HepG2 (cell line): ENCODE results near the gene MGAT5. TPM values are rescaled to one million over a fixed set of nuclear protein-coding genes. Genes with fewer than 3 reads are reported as not detected.

ENCODE experiments used
- POLR2AphosphoS2 ChIP-seq: IDR thresholded peaks from 2 replicates; pipeline ENCODE4 v1.6.1; 2011; ENCODE audit warnings: low read depth, low read length, improper control_type of control experiment
- polyA plus RNA-seq, 8 experiments: library from polyadenylated mRNA; depleted of rRNA in 3 of 8; stranded (reverse) in 7 of 8; unstranded in 1 of 8; fragments of >200 nt; fragmentation: Illumina TruSeq in 4 of 8; extraction: Trizol in 4 of 8; gene quantifications; 2 replicates each; pipeline versions ENCODE4 v1.2.1 to v1.2.3, GENCODE V29; 2011 to 2016; ENCODE audit warnings: low read depth in 4 of 8, missing spikeins in 1 of 8, mixed read lengths in 1 of 8; ENCODE audit not compliant: insufficient read depth in 1 of 8
- small RNA-seq, 3 experiments: library from RNA; depleted of rRNA; stranded (forward); fragments of <200 nt; gene quantifications; one replicate each; pipeline ENCODE3, GENCODE V24; 2012; ENCODE audit warnings: low read depth in 2 of 3, low replicate concordance in 1 of 3; ENCODE audit not compliant: insufficient read length in 3 of 3, insufficient read depth in 2 of 3
- total RNA-seq, 5 experiments: library from RNA; depleted of rRNA; stranded (reverse); fragments of >200 nt; fragmentation: Illumina TruSeq; extraction: Trizol; gene quantifications; 2 replicates each; pipeline ENCODE4 v1.2.3, GENCODE V29; 2016; ENCODE audit warnings: low read depth in 1 of 5
- TF ChIP-seq, protein P1 (sequence below), 2 experiments: IDR thresholded peaks; 2 replicates each; pipeline ENCODE4 v1.6.1; 2011 to 2012; ENCODE audit warnings: low read length in 2 of 2, borderline replicate concordance in 1 of 2, low read depth in 1 of 2, mild to moderate bottlenecking in 1 of 2, moderate library complexity in 1 of 2
- TF ChIP-seq, protein P2 (sequence below): sonication (generic); formaldehyde crosslinking; IDR thresholded peaks from 2 replicates; pipeline ENCODE4 v1.5.0; 2020; ENCODE audit warnings: mild to moderate bottlenecking, missing genetic modification reagents, borderline replicate concordance

The MGAT5 gene
- total and polyA plus RNA-seq, 2 of the 13 experiments (the other 11 are each of a cell fraction or from before 2014, with no cell fraction given), result 33.1 to 60.2 TPM

DNA sequence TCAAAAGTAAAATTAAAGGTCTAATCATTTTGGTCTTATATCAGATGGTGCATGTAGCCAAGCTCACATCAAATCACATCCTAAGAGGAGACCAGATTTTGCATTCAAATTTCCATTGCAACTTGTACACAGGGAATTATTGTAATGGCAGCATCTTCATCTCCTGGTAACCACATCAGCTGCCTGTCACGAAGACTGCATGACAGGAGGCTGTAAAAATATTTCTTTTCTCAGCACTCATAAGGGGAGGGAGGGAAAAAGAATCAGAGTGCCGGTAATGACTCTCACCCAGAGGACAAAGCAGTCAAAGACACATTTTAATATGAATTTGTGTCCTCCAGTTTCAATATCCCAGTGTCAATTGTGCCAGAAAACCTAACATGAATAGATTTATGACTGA is 248.2 kb downstream of the MGAT5 start (continued):
- TF ChIP-seq, protein P1, sequence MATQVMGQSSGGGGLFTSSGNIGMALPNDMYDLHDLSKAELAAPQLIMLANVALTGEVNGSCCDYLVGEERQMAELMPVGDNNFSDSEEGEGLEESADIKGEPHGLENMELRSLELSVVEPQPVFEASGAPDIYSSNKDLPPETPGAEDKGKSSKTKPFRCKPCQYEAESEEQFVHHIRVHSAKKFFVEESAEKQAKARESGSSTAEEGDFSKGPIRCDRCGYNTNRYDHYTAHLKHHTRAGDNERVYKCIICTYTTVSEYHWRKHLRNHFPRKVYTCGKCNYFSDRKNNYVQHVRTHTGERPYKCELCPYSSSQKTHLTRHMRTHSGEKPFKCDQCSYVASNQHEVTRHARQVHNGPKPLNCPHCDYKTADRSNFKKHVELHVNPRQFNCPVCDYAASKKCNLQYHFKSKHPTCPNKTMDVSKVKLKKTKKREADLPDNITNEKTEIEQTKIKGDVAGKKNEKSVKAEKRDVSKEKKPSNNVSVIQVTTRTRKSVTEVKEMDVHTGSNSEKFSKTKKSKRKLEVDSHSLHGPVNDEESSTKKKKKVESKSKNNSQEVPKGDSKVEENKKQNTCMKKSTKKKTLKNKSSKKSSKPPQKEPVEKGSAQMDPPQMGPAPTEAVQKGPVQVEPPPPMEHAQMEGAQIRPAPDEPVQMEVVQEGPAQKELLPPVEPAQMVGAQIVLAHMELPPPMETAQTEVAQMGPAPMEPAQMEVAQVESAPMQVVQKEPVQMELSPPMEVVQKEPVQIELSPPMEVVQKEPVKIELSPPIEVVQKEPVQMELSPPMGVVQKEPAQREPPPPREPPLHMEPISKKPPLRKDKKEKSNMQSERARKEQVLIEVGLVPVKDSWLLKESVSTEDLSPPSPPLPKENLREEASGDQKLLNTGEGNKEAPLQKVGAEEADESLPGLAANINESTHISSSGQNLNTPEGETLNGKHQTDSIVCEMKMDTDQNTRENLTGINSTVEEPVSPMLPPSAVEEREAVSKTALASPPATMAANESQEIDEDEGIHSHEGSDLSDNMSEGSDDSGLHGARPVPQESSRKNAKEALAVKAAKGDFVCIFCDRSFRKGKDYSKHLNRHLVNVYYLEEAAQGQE (IDR thresholded peaks at IDR 0.05; ENCODE audit: borderline replicate concordance in 1 of 2, low read depth in 1 of 2, low read length in 2 of 2), result no peak
- TF ChIP-seq, protein P2, sequence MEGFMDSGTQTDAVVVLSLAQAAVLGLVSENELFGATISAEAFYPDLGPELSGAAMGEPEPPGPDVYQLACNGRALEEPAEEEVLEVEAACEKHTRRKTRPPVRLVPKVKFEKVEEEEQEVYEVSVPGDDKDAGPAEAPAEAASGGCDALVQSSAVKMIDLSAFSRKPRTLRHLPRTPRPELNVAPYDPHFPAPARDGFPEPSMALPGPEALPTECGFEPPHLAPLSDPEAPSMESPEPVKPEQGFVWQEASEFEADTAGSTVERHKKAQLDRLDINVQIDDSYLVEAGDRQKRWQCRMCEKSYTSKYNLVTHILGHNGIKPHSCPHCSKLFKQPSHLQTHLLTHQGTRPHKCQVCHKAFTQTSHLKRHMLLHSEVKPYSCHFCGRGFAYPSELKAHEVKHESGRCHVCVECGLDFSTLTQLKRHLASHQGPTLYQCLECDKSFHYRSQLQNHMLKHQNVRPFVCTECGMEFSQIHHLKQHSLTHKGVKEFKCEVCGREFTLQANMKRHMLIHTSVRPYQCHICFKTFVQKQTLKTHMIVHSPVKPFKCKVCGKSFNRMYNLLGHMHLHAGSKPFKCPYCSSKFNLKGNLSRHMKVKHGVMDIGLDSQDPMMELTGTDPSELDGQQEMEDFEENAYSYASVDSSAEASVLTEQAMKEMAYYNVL (CRISPR knock-in tag), result no peak
- no peak for TF ChIP-seq POLR2AphosphoS2

Small RNA genes lying within 50 kb of the gene (small RNA-seq; reads per million reads assigned to genes)
- gene RNA5SP104, result 0 reads per million in 3 experiments
